PC-9 (cell line): ENCODE measurements around the gene CD209. TPM values are rescaled to one million over a fixed set of nuclear protein-coding genes. Genes with fewer than 3 reads are reported as not detected.

Experiments
- BruUV-seq: library from RNA; stranded (reverse); fragments of 400-500 nt; replicated peaks from 2 replicates; lab custom pipeline; 2021; lab: Mats Ljungman, UMichigan
- CTCF ChIA-PET: fragments of 300-600 bp; sonication (Branson Sonifier 250); formaldehyde crosslinking; loops from one replicate; lab custom pipeline; 2022; ENCODE audit warnings: antibody characterized with exemption; lab: Charles Lee
- POLR2A ChIA-PET: fragments of 300-600 bp; sonication (Branson Sonifier 250); formaldehyde crosslinking; loops from one replicate; lab custom pipeline; 2022; ENCODE audit warnings: antibody characterized with exemption; ENCODE audit not compliant: unreplicated experiment; lab: Charles Lee
- DNase-seq, 2 experiments: peaks; one replicate each; pipeline versions ENCODE4 v3.0.0 to v3.0.0-alpha.2; 2015 to 2022; ENCODE audit warnings: mixed read lengths in 1 of 2
- H2AFZ ChIP-seq: fragments of 200-600 bp; sonication (generic); 2 replicates; pipeline ENCODE4 v1.8.1; 2017; ENCODE audit warnings: antibody characterized with exemption
- H3F3A ChIP-seq: fragments of 200-600 bp; sonication (generic); 2 replicates; pipeline ENCODE4 v1.8.1; 2017; ENCODE audit warnings: antibody characterized with exemption, mild to moderate bottlenecking, low read depth; ENCODE audit not compliant: insufficient read depth
- H3K27ac ChIP-seq: fragments of 200-600 bp; sonication (generic); 2 replicates; pipeline ENCODE4 v1.6.1; 2016; ENCODE audit warnings: mixed run types
- H3K27me3 ChIP-seq: fragments of 200-600 bp; sonication (generic); 2 replicates; pipeline ENCODE4 v1.6.1; 2016; ENCODE audit warnings: low read depth, mixed run types; ENCODE audit not compliant: insufficient read depth
- H3K36me3 ChIP-seq: fragments of 200-600 bp; sonication (generic); 2 replicates; pipeline ENCODE4 v1.6.1; 2016; ENCODE audit warnings: low read depth, mixed run types
- H3K4me1 ChIP-seq: fragments of 200-600 bp; sonication (generic); replicated peaks from 2 replicates; pipeline ENCODE4 v1.6.1; 2016; ENCODE audit warnings: mixed run types; ENCODE audit not compliant: insufficient read depth
- H3K4me2 ChIP-seq: fragments of 200-600 bp; sonication (generic); 2 replicates; pipeline ENCODE4 v1.6.1; 2017; ENCODE audit warnings: mixed run types
- H3K4me3 ChIP-seq: fragments of 200-600 bp; sonication (generic); 2 replicates; pipeline ENCODE4 v1.6.1; 2016; ENCODE audit warnings: mixed run types
- H3K79me2 ChIP-seq: fragments of 200-600 bp; sonication (generic); 2 replicates; pipeline ENCODE4 v1.6.1; 2017; ENCODE audit warnings: low read depth, mixed run types
- H3K9me2 ChIP-seq: fragments of 200-600 bp; sonication (generic); 2 replicates; pipeline ENCODE4 v1.8.1; 2017; ENCODE audit warnings: mild to moderate bottlenecking; ENCODE audit not compliant: insufficient read depth
- H3K9me3 ChIP-seq: fragments of 200-600 bp; sonication (generic); 2 replicates; pipeline ENCODE4 v1.8.1; 2016; ENCODE audit warnings: low read depth; ENCODE audit not compliant: insufficient read depth
- H4K20me1 ChIP-seq: fragments of 200-600 bp; sonication (generic); 2 replicates; pipeline ENCODE4 v1.8.1; 2017; ENCODE audit not compliant: insufficient read depth
- EZH2 ChIP-seq: fragments of 200-600 bp; sonication (generic); IDR thresholded peaks from 2 replicates; pipeline ENCODE4 v1.8.0; 2017; ENCODE audit warnings: antibody characterized with exemption, low read depth
- intact Hi-C: fragments of 100-400 bp; cut with micrococcal nuclease; formaldehyde crosslinking; loops from one replicate; pipeline ENCODE4 v1.10.0; 2022; ENCODE audit not compliant: unreplicated experiment
- total RNA-seq: library from RNA; stranded (reverse); gene quantifications from 2 replicates; pipeline ENCODE4 v1.2.3, GENCODE V29; 2021
- TF ChIP-seq, protein P1 (sequence below): fragments of 200-600 bp; sonication (generic); conservative IDR thresholded peaks from 2 replicates; pipeline ENCODE4 v1.6.1; 2017; ENCODE audit warnings: mixed run types, antibody characterized with exemption, mild to moderate bottlenecking, moderate library complexity

Gene CD209
- total RNA-seq, 1 experiment from 2014 or later = not detected

DNA sequence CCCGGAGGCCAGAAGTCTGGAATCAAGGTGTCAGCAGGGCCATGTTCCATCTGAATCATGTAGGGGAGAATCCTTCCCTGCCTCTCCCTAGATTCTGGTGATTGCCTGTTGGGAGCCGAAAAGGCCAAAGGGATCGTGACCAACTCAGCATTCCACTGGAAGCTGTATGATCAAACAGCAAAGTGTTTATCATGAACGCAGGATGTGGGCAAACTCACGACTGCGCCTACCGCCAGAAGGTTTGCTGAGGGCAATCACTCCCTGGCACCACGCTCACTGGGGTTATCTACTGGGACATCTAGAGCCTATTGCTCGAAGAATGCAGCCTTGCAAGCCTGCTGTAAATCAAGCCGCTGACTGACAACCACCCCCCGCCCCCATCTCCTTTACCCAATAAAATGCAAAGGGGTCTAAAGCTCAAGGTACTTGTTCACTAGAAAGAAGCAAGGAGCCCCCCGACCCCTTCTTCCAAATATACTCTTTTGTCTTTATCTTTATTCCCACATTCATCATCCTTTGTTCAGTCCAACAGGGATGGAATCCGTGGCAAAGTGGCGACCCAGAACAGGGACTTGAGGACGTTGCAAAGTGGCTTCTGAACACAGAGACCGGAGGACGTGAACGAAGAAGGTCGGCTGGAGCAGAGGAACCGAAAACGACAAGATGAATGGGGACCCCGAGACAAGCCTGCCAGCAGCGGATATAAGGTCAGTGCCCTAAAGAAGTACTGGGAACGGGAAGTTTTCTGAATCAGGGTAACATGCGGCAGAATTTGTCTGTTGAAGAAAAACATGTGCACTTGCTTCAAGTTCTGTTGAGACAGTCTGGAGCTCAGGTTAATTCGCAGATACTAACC is 32.5 kb upstream of the CD209 start:
- H2AFZ ChIP-seq = no peak overlapping the region
- no peaks in the 10 kb centered on the region; the same call in 1 of the 2 replicates for H3K9me3 ChIP-seq
- BruUV-seq = no TSS peak
- CTCF ChIA-PET = no interaction called here
- H3F3A ChIP-seq = peaks cover 33% of the 10 kb centered on the region
- H3K36me3 ChIP-seq = no peaks in the 10 kb centered on the region
- POLR2A ChIA-PET = no interaction called here
- TF ChIP-seq, protein P1, sequence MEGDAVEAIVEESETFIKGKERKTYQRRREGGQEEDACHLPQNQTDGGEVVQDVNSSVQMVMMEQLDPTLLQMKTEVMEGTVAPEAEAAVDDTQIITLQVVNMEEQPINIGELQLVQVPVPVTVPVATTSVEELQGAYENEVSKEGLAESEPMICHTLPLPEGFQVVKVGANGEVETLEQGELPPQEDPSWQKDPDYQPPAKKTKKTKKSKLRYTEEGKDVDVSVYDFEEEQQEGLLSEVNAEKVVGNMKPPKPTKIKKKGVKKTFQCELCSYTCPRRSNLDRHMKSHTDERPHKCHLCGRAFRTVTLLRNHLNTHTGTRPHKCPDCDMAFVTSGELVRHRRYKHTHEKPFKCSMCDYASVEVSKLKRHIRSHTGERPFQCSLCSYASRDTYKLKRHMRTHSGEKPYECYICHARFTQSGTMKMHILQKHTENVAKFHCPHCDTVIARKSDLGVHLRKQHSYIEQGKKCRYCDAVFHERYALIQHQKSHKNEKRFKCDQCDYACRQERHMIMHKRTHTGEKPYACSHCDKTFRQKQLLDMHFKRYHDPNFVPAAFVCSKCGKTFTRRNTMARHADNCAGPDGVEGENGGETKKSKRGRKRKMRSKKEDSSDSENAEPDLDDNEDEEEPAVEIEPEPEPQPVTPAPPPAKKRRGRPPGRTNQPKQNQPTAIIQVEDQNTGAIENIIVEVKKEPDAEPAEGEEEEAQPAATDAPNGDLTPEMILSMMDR = no peak
- TF ChIP-seq EZH2 = no peak
- no peak overlapping the region for H3K4me3 ChIP-seq
- no peak overlapping the region; the same call in 1 of the 2 replicates for H3K4me2 ChIP-seq
- DNase-seq = peak in 1 of 2 experiments; percentile 80
- intact Hi-C loops = no loop called here
- H3K27ac ChIP-seq = peak overlapping the region; percentile 38; the same call in 1 of the 2 replicates
- H3K79me2 ChIP-seq = no peaks in the 10 kb centered on the region
- 0 out of 2 replicates have a peak, but pooled peaks cover 3% of the 10 kb centered on the region for H3K27me3 ChIP-seq
- H4K20me1 ChIP-seq = no peaks in the 10 kb centered on the region
- H3K4me1 ChIP-seq = peaks cover 23% of the 10 kb centered on the region
- no peaks in the 10 kb centered on the region for H3K9me2 ChIP-seq

DNA sequence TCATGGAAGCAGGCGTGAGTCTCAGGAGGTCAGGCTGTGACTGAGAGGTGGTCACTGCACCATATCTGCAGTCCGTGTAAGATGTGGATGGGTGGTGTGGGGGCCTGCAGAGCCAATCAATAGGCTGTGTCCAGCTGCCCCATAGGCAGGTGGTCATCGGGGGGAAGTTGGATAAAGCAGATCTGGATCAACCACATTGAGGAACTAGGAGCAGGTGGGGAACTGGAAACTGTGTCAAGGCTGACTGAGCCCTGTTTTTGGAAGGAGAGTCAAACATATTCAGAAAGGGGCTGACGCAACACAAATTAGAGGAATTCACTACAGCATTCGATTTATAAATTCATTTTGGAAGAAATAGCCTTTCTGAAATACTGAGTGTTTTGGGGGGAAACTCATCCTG is 30.7 kb upstream of the CD209 start:
- Histone ChIP-seq H3K4me2 (no peak overlapping the region), H3K27me3 (0 out of 2 replicates have a peak, but pooled peaks cover 3% of the 10 kb centered on the region), H3F3A (peaks cover 17% of the 10 kb centered on the region), H3K79me2 (no peaks in the 10 kb centered on the region), H2AFZ (no peak overlapping the region), H3K36me3 (no peaks in the 10 kb centered on the region), H3K9me3 (no peaks in the 10 kb centered on the region; the same call in 1 of the 2 replicates), H3K4me1 (peaks cover 18% of the 10 kb centered on the region), H3K9me2 (no peaks in the 10 kb centered on the region), H3K4me3 (no peak overlapping the region), H3K27ac (no peak overlapping the region), H4K20me1 (no peaks in the 10 kb centered on the region)
- CTCF ChIA-PET = interaction anchor here (0.6 kb wide), 1 partner anchor 105 kb away, joined by 4 read pairs; no protein-coding TSS in a partner anchor
- no peak for TF ChIP-seq EZH2
- TF ChIP-seq, protein P1 = no peak
- intact Hi-C loops = no loop called here
- no peak for DNase-seq
- no TSS peak for BruUV-seq
- POLR2A ChIA-PET = no interaction called here

DNA sequence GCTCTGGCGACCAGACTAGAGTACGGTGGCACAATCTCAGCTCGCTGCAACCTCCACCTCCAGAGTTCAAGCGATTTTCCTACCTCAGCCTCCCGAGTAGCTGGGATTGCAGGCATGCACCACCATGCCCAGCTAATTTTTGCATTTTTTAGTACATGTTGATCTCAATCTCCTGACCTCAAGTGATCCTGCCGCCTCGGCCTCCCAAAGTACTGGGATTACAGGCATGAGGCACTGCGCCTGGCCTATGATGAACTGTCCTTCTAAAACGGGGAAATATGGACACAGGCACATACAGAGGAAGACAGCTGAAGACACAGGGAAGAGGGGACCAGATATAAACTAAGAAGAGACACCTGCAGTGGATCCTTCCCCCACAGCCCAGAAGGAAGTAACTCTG is 28.4 kb upstream of the CD209 start:
- Histone ChIP-seq H3K9me2 (no peaks in the 10 kb centered on the region), H3K4me3 (no peak overlapping the region), H3K27ac (no peak overlapping the region), H4K20me1 (no peaks in the 10 kb centered on the region), H2AFZ (no peak overlapping the region), H3K4me2 (no peak overlapping the region), H3K79me2 (no peaks in the 10 kb centered on the region), H3K4me1 (peaks cover 28% of the 10 kb centered on the region), H3F3A (peaks cover 18% of the 10 kb centered on the region), H3K36me3 (no peaks in the 10 kb centered on the region), H3K27me3 (0 out of 2 replicates have a peak, but pooled peaks cover 3% of the 10 kb centered on the region), H3K9me3 (no peaks in the 10 kb centered on the region; the same call in 1 of the 2 replicates)
- ChIA-PET CTCF (interaction anchor here (0.6 kb wide), 1 partner anchor 24 kb away, joined by 5 read pairs; no protein-coding TSS in a partner anchor), POLR2A (no interaction called here)
- intact Hi-C loops = no loop called here
- BruUV-seq = no TSS peak
- DNase-seq = no peak
- TF ChIP-seq EZH2 = no peak
- TF ChIP-seq, protein P1 = no peak
